ENCODE measurements around the gene CACNA1A.

Gene CACNA1A

GRCh38 chr19:13466697-13467096 is 39.6 kb downstream of the CACNA1A start:
- no peaks in the 10 kb centered on the region for H3K4me1 Mint-ChIP-seq (ENCODE audit: low read depth)
- H3K9me3 Mint-ChIP-seq, result no peaks in the 10 kb centered on the region
- peaks cover 36% of the 10 kb centered on the region for H3K27me3 Mint-ChIP-seq
- H3K36me3 Mint-ChIP-seq (ENCODE audit: low read depth), result no peaks in the 10 kb centered on the region
- DNase-seq, result no peak
- no peak overlapping the region for H3K4me3 Mint-ChIP-seq
- no peak overlapping the region for H3K27ac Mint-ChIP-seq

GRCh38 chr19:13463296-13463695 is 43.0 kb downstream of the CACNA1A start:
- H3K36me3 Mint-ChIP-seq (ENCODE audit: low read depth), result no peaks in the 10 kb centered on the region
- H3K27me3 Mint-ChIP-seq, result peaks cover 35% of the 10 kb centered on the region
- no peaks in the 10 kb centered on the region for H3K4me1 Mint-ChIP-seq (ENCODE audit: low read depth)
- no peak overlapping the region for H3K27ac Mint-ChIP-seq
- H3K4me3 Mint-ChIP-seq, result no peak overlapping the region
- DNase-seq, result peak; percentile 30
- H3K9me3 Mint-ChIP-seq, result no peaks in the 10 kb centered on the region

- Mint-ChIP-seq H3K27me3 (peaks cover 34% of the 10 kb centered on the region), H3K9me3 (peaks cover 2% of the 10 kb centered on the region), H3K4me1 (ENCODE audit: low read depth) (no peaks in the 10 kb centered on the region), H3K27ac (no peak overlapping the region), H3K4me3 (no peak overlapping the region), H3K36me3 (ENCODE audit: low read depth) (no peaks in the 10 kb centered on the region)
- no peak for DNase-seq
Observed at GRCh38 chr19:13461536-13461935, 44.7 kb downstream of the CACNA1A start.

GRCh38 chr19:13460045-13460444 is 46.2 kb downstream of the CACNA1A start:
- no peaks in the 10 kb centered on the region for H3K36me3 Mint-ChIP-seq (ENCODE audit: low read depth)
- peaks cover 37% of the 10 kb centered on the region for H3K27me3 Mint-ChIP-seq
- H3K9me3 Mint-ChIP-seq, result peaks cover 2% of the 10 kb centered on the region
- no peak for DNase-seq
- H3K4me3 Mint-ChIP-seq, result no peak overlapping the region
- H3K27ac Mint-ChIP-seq, result no peak overlapping the region
- H3K4me1 Mint-ChIP-seq (ENCODE audit: low read depth), result no peaks in the 10 kb centered on the region

- Mint-ChIP-seq H3K4me1 (ENCODE audit: low read depth) (no peaks in the 10 kb centered on the region), H3K27ac (no peak overlapping the region), H3K36me3 (ENCODE audit: low read depth) (no peaks in the 10 kb centered on the region), H3K4me3 (no peak overlapping the region), H3K27me3 (peaks cover 41% of the 10 kb centered on the region), H3K9me3 (peaks cover 2% of the 10 kb centered on the region)
- no peak for DNase-seq
Observed at GRCh38 chr19:13459351-13459750, 46.9 kb downstream of the CACNA1A start.

- DNase-seq, result no peak
- H3K27me3 Mint-ChIP-seq, result peaks cover 22% of the 10 kb centered on the region
- H3K27ac Mint-ChIP-seq, result no peak overlapping the region
- H3K4me3 Mint-ChIP-seq, result no peak overlapping the region
- peaks cover 17% of the 10 kb centered on the region for H3K9me3 Mint-ChIP-seq
- H3K36me3 Mint-ChIP-seq (ENCODE audit: low read depth), result no peaks in the 10 kb centered on the region
- no peaks in the 10 kb centered on the region for H3K4me1 Mint-ChIP-seq (ENCODE audit: low read depth)
Observed at GRCh38 chr19:13451434-13451995, 54.8 kb downstream of the CACNA1A start.

- no peaks in the 10 kb centered on the region for H3K36me3 Mint-ChIP-seq (ENCODE audit: low read depth)
- H3K27ac Mint-ChIP-seq, result no peak overlapping the region
- H3K27me3 Mint-ChIP-seq, result peaks cover 15% of the 10 kb centered on the region
- no peaks in the 10 kb centered on the region for H3K4me1 Mint-ChIP-seq (ENCODE audit: low read depth)
- no peak overlapping the region for H3K4me3 Mint-ChIP-seq
- peaks cover 17% of the 10 kb centered on the region for H3K9me3 Mint-ChIP-seq
- no peak for DNase-seq
Observed at GRCh38 chr19:13447978-13448377, 58.3 kb downstream of the CACNA1A start.

- no peaks in the 10 kb centered on the region for H3K36me3 Mint-ChIP-seq (ENCODE audit: low read depth)
- peak; percentile 41 for DNase-seq
- H3K9me3 Mint-ChIP-seq, result peaks cover 7% of the 10 kb centered on the region
- no peak overlapping the region for H3K4me3 Mint-ChIP-seq
- no peaks in the 10 kb centered on the region for H3K4me1 Mint-ChIP-seq (ENCODE audit: low read depth)
- no peak overlapping the region for H3K27ac Mint-ChIP-seq
- H3K27me3 Mint-ChIP-seq, result peaks cover 21% of the 10 kb centered on the region
Observed at GRCh38 chr19:13441810-13442512, 64.3 kb downstream of the CACNA1A start.

- peaks cover 7% of the 10 kb centered on the region for H3K9me3 Mint-ChIP-seq
Observed at GRCh38 chr19:13437919-13438618, 68.2 kb downstream of the CACNA1A start.

GRCh38 chr19:13436352-13436751 is 69.9 kb downstream of the CACNA1A start:
- Mint-ChIP-seq H3K4me1 (ENCODE audit: low read depth) (no peaks in the 10 kb centered on the region), H3K4me3 (no peak overlapping the region), H3K9me3 (no peaks in the 10 kb centered on the region), H3K27ac (no peak overlapping the region), H3K27me3 (peaks cover 3% of the 10 kb centered on the region), H3K36me3 (ENCODE audit: low read depth) (no peaks in the 10 kb centered on the region)
- no peak for DNase-seq

More at GRCh38 chr19:13437919-13438618, 68.2 kb downstream of the CACNA1A start:
- DNase-seq, result no peak
- Mint-ChIP-seq H3K4me3 (no peak overlapping the region), H3K36me3 (ENCODE audit: low read depth) (no peaks in the 10 kb centered on the region), H3K4me1 (ENCODE audit: low read depth) (no peaks in the 10 kb centered on the region), H3K27ac (no peak overlapping the region), H3K27me3 (peaks cover 12% of the 10 kb centered on the region)

- H3K4me1 Mint-ChIP-seq (ENCODE audit: low read depth), result no peaks in the 10 kb centered on the region
- no peaks in the 10 kb centered on the region for H3K36me3 Mint-ChIP-seq (ENCODE audit: low read depth)
- peaks cover 4% of the 10 kb centered on the region for H3K9me3 Mint-ChIP-seq
- H3K27ac Mint-ChIP-seq, result no peak overlapping the region
- peaks cover 31% of the 10 kb centered on the region for H3K27me3 Mint-ChIP-seq
- peak; percentile 62 for DNase-seq
- no peak overlapping the region for H3K4me3 Mint-ChIP-seq
Observed at GRCh38 chr19:13430790-13431582, 75.3 kb downstream of the CACNA1A start.

GRCh38 chr19:13429563-13429962 is 76.7 kb downstream of the CACNA1A start:
- Mint-ChIP-seq H3K36me3 (ENCODE audit: low read depth) (no peaks in the 10 kb centered on the region), H3K9me3 (peaks cover 9% of the 10 kb centered on the region), H3K4me3 (no peak overlapping the region), H3K27ac (no peak overlapping the region), H3K27me3 (peaks cover 34% of the 10 kb centered on the region), H3K4me1 (ENCODE audit: low read depth) (no peaks in the 10 kb centered on the region)
- no peak for DNase-seq

- Mint-ChIP-seq H3K9me3 (peaks cover 12% of the 10 kb centered on the region), H3K27me3 (peaks cover 34% of the 10 kb centered on the region), H3K4me3 (no peak overlapping the region), H3K36me3 (ENCODE audit: low read depth) (no peaks in the 10 kb centered on the region), H3K27ac (no peak overlapping the region), H3K4me1 (ENCODE audit: low read depth) (no peaks in the 10 kb centered on the region)
- DNase-seq, result no peak
Observed at GRCh38 chr19:13428352-13428751, 77.9 kb downstream of the CACNA1A start.

- no peak overlapping the region for H3K27ac Mint-ChIP-seq
Observed at GRCh38 chr19:13427273-13428051, 78.8 kb downstream of the CACNA1A start.

More at GRCh38 chr19:13427273-13428051, 78.8 kb downstream of the CACNA1A start:
- H3K27me3 Mint-ChIP-seq, result peaks cover 36% of the 10 kb centered on the region
- no peak for DNase-seq
- no peaks in the 10 kb centered on the region for H3K36me3 Mint-ChIP-seq (ENCODE audit: low read depth)
- no peak overlapping the region for H3K4me3 Mint-ChIP-seq
- no peaks in the 10 kb centered on the region for H3K4me1 Mint-ChIP-seq (ENCODE audit: low read depth)
- peaks cover 18% of the 10 kb centered on the region for H3K9me3 Mint-ChIP-seq

All from activated T-cell treated with anti-CD3 and anti-CD28 coated beads, Interleukin-2, amount 50 U/mL, for 24 hours (primary cell).